ENCODE measurements around the gene RECQL5. TPM values are rescaled to one million over a fixed set of nuclear protein-coding genes. Genes with fewer than 3 reads are reported as not detected.

RECQL5 gene
- polyA plus RNA-seq, 2 of the 4 experiments (the other 2 are of a cell fraction): 22.7 to 39.9 TPM

GRCh38 chr17:75610103-75610984 is 56.6 kb downstream of the RECQL5 start:
- peak overlapping the region; percentile 92 to 95 for H3K27ac ChIP-seq
- H3K9me3 ChIP-seq: no peaks in the 10 kb centered on the region
- DNase-seq (ENCODE audit: low read depth in 1 of 2, low spot score in 1 of 2): peak; percentile 90 to 93
- peak overlapping the region; percentile 74 for H3K4me2 ChIP-seq
- ChIA-PET CTCF (interaction anchor here (0.9 to 51.3 kb wide), 7 partner anchors 10 to 140 kb away, joined by 3 to 2254 read pairs (median 19); partner anchors contain the start of genes MYO15B, RECQL5, SAP30BP and SMIM5), POLR2A (interaction anchor here (0.6 to 1.4 kb wide), 7 partner anchors 11 to 287 kb away, joined by 3 to 8 read pairs (median 4); partner anchors contain the start of genes LLGL2, RECQL5 and SMIM5)
- peak; percentile 76 to 81 for ATAC-seq
- peak; percentile 92 for FAIRE-seq
- peaks cover 54% of the 10 kb centered on the region for H3K4me1 ChIP-seq
- 19% methylated on average over 25 of the region's 25 CpGs for WGBS (ENCODE audit: missing lambda C conversion rate)
- TF ChIP-seq FOSL2 (IDR thresholded peaks at IDR 0.05): peak; percentile 68
- peak; percentile 75 for TF ChIP-seq FOSL2 (CRISPR knock-in tag; IDR thresholded peaks at IDR 0.05)
- peak; percentile 40; the same call in 1 of the 2 replicates for TF ChIP-seq GATA3 (IDR thresholded peaks at IDR 0.05; ENCODE audit: borderline replicate concordance)
- TF ChIP-seq, protein P1, sequence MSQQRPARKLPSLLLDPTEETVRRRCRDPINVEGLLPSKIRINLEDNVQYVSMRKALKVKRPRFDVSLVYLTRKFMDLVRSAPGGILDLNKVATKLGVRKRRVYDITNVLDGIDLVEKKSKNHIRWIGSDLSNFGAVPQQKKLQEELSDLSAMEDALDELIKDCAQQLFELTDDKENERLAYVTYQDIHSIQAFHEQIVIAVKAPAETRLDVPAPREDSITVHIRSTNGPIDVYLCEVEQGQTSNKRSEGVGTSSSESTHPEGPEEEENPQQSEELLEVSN (IDR thresholded peaks at IDR 0.05; ENCODE audit: borderline replicate concordance, low read depth): peak; percentile 10; the same call in 1 of the 2 replicates
- peak; percentile 89 to 93 for TF ChIP-seq JUN (IDR thresholded peaks at IDR 0.05)
- TF ChIP-seq SMC3 (IDR thresholded peaks at IDR 0.05): peak; percentile 19; the same call in 2 of the 3 replicates
- TF ChIP-seq MAX (IDR thresholded peaks at IDR 0.05): peak; percentile 88
- no peak for TF ChIP-seq POLR2AphosphoS2 (conservative IDR thresholded peaks at IDR 0.05; ENCODE audit: low read length)
- TF ChIP-seq, protein P2, sequence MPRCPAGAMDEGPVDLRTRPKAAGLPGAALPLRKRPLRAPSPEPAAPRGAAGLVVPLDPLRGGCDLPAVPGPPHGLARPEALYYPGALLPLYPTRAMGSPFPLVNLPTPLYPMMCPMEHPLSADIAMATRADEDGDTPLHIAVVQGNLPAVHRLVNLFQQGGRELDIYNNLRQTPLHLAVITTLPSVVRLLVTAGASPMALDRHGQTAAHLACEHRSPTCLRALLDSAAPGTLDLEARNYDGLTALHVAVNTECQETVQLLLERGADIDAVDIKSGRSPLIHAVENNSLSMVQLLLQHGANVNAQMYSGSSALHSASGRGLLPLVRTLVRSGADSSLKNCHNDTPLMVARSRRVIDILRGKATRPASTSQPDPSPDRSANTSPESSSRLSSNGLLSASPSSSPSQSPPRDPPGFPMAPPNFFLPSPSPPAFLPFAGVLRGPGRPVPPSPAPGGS (IDR thresholded peaks at IDR 0.05): peak; percentile 55; the same call in 2 of the 3 replicates
- TF ChIP-seq NPAS2 (CRISPR knock-in tag; IDR thresholded peaks at IDR 0.05; ENCODE audit: borderline replicate concordance): peak; percentile 77
- peak; percentile 34 to 51; a peak in 2 of 5 replicates for TF ChIP-seq EP300 (IDR thresholded peaks at IDR 0.05)
- peak; percentile 68 for TF ChIP-seq MYC (IDR thresholded peaks at IDR 0.05; ENCODE audit: borderline replicate concordance, low read length)
- TF ChIP-seq RAD21 (conservative IDR thresholded peaks at IDR 0.05 in 1 of 2, IDR thresholded peaks at IDR 0.05 in 1 of 2): peak in 1 of 2 experiments; percentile 30; a peak in 2 of 5 replicates
- no peak for TF ChIP-seq HEYL (CRISPR knock-in tag; IDR thresholded peaks at IDR 0.05)
- no peak for TF ChIP-seq SREBF2 (IDR thresholded peaks at IDR 0.05)
- TF ChIP-seq JUNB (IDR thresholded peaks at IDR 0.05): peak; percentile 89
- peak; percentile 90; the same call in 1 of the 2 replicates for TF ChIP-seq ESRRA (IDR thresholded peaks at IDR 0.05; ENCODE audit: borderline replicate concordance, low read length)
- TF ChIP-seq, protein P3, sequence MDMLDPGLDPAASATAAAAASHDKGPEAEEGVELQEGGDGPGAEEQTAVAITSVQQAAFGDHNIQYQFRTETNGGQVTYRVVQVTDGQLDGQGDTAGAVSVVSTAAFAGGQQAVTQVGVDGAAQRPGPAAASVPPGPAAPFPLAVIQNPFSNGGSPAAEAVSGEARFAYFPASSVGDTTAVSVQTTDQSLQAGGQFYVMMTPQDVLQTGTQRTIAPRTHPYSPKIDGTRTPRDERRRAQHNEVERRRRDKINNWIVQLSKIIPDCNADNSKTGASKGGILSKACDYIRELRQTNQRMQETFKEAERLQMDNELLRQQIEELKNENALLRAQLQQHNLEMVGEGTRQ (IDR thresholded peaks at IDR 0.05): peak; percentile 78
- TF ChIP-seq, protein P4, sequence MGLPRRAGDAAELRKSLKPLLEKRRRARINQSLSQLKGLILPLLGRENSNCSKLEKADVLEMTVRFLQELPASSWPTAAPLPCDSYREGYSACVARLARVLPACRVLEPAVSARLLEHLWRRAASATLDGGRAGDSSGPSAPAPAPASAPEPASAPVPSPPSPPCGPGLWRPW (IDR thresholded peaks at IDR 0.05): no peak
- TF ChIP-seq PBX3 (IDR thresholded peaks at IDR 0.05): peak; percentile 57; the same call in 1 of the 2 replicates
- peak overlapping the region; percentile 21 for H3K4me3 ChIP-seq

DNA sequence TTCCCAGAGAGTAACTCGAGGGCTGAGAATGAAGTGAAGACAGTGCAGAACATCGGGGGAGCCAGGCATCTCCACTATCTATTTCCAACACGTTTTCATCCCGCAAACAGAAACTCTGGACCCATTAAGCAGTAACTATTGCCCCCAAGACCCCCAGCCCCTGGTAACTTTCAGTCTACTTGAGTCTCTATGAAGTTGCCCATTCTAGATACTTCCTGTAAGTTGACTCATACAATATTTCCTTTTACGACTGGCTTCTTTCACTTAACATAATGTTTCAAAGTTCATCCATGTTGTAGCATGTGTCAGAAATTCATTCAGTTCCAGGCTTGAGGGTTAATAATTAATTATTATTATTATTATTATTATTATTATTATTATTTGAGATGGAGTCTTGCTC is 59.9 kb downstream of the RECQL5 start:
- H3K27ac ChIP-seq: peak overlapping the region in 1 of 2 experiments; percentile 35; a peak in 3 of 6 replicates
- H3K4me3 ChIP-seq: no peak overlapping the region
- ChIA-PET POLR2A (no interaction called here), CTCF (interaction anchor here (1.8 to 33.2 kb wide), 3 partner anchors 15 to 141 kb away, joined by 5 to 926 read pairs (median 926); partner anchors contain the start of genes MYO15B and SMIM5)
- H3K9me3 ChIP-seq: no peaks in the 10 kb centered on the region
- WGBS (ENCODE audit: missing lambda C conversion rate): 89% methylated on average over 5 of the region's 5 CpGs
- H3K4me2 ChIP-seq: no peak overlapping the region
- FAIRE-seq: no peak
- DNase-seq (ENCODE audit: low read depth in 1 of 2, low spot score in 1 of 2): no peak
- peaks cover 58% of the 10 kb centered on the region for H3K4me1 ChIP-seq
- ATAC-seq: no peak
- TF ChIP-seq NR3C1 (IDR thresholded peaks at IDR 0.05) (no peak), CHD4 (IDR thresholded peaks at IDR 0.05; ENCODE audit: borderline replicate concordance) (no peak), MAZ (IDR thresholded peaks at IDR 0.05; ENCODE audit: borderline replicate concordance, low read depth, low read length) (no peak), ZSCAN20 (CRISPR knock-in tag; IDR thresholded peaks at IDR 0.05) (no peak), KDM5A (IDR thresholded peaks at IDR 0.05) (no peak), RAD21 (conservative IDR thresholded peaks at IDR 0.05 in 1 of 2, IDR thresholded peaks at IDR 0.05 in 1 of 2) (no peak), POLR2A (IDR thresholded peaks at IDR 0.05; ENCODE audit: low read length) (no peak), ZC3H11A (IDR thresholded peaks at IDR 0.05) (no peak), KDM1A (IDR thresholded peaks at IDR 0.05; ENCODE audit: low read depth) (no peak), CTCF (IDR thresholded peaks at IDR 0.05) (no peak), POLR2AphosphoS2 (conservative IDR thresholded peaks at IDR 0.05; ENCODE audit: low read length) (no peak), MYC (IDR thresholded peaks at IDR 0.05; ENCODE audit: borderline replicate concordance, low read length) (no peak), FOXS1 (CRISPR knock-in tag; IDR thresholded peaks at IDR 0.05) (no peak)
- TF ChIP-seq, protein P4 (IDR thresholded peaks at IDR 0.05): no peak

Measured in A549 (cell line).